Liver (tissue), 3 donors: ENCODE results near the gene CFAP410.

Source experiments
- EGR1 ChIP-seq, 2 donors: IDR thresholded peaks; 2 replicates each; pipeline ENCODE4 v1.6.1; 2016 to 2018; ENCODE audit warnings: antibody characterized with exemption in 2 of 2, low read depth in 2 of 2
- GABPA ChIP-seq, 2 donors: IDR thresholded peaks in 1 of 2; conservative IDR thresholded peaks in 1 of 2; 2 replicates each; pipeline ENCODE4 v1.6.1; 2016; ENCODE audit warnings: antibody characterized with exemption in 2 of 2, mild to moderate bottlenecking in 1 of 2, moderate library complexity in 1 of 2
- HNF4A ChIP-seq, 2 donors: conservative IDR thresholded peaks; 2 replicates each; pipeline ENCODE4 v1.6.1; 2016; ENCODE audit warnings: antibody characterized with exemption in 2 of 2, mild to moderate bottlenecking in 2 of 2
- JUND ChIP-seq, 2 donors: IDR thresholded peaks; 2 replicates each; pipeline ENCODE4 v1.6.1; 2016; ENCODE audit warnings: antibody characterized with exemption in 2 of 2
- NR2F2 ChIP-seq: IDR thresholded peaks from 2 replicates; pipeline ENCODE4 v1.6.1; 2016; ENCODE audit warnings: antibody characterized with exemption
- RAD21 ChIP-seq, 2 donors: IDR thresholded peaks; 2 replicates each; pipeline ENCODE4 v1.6.1; 2016; ENCODE audit warnings: antibody characterized with exemption in 2 of 2, mild to moderate bottlenecking in 2 of 2
- SP1 ChIP-seq: IDR thresholded peaks from 2 replicates; pipeline ENCODE4 v1.6.1; 2018; ENCODE audit warnings: antibody characterized with exemption, mild to moderate bottlenecking
- TAF1 ChIP-seq: conservative IDR thresholded peaks from 2 replicates; pipeline ENCODE4 v1.6.1; 2016; ENCODE audit warnings: antibody characterized with exemption, mild to moderate bottlenecking
- YY1 ChIP-seq: IDR thresholded peaks from 2 replicates; pipeline ENCODE4 v1.6.1; 2016; ENCODE audit warnings: antibody characterized with exemption, mild to moderate bottlenecking
- TF ChIP-seq, protein P1 (sequence below): fragments of 150-350 bp; IDR thresholded peaks from 2 replicates; pipeline ENCODE4 v1.5.1; 2017; ENCODE audit warnings: improper control_type of control experiment, low read depth, low read length; ENCODE audit not compliant: missing input control
- TF ChIP-seq, protein P2 (sequence below): IDR thresholded peaks from 2 replicates; pipeline ENCODE4 v1.6.1; 2016; ENCODE audit warnings: antibody characterized with exemption
- TF ChIP-seq, protein P3 (sequence below): IDR thresholded peaks from 2 replicates; pipeline ENCODE4 v1.6.1; 2016; ENCODE audit warnings: antibody characterized with exemption
- TF ChIP-seq, protein P4 (sequence below): IDR thresholded peaks from 2 replicates; pipeline ENCODE4 v1.6.1; 2016; ENCODE audit warnings: antibody characterized with exemption
- TF ChIP-seq, protein P5 (sequence below): IDR thresholded peaks from 2 replicates; pipeline ENCODE4 v1.6.1; 2016; ENCODE audit warnings: antibody characterized with exemption, mild to moderate bottlenecking
- donor health status: healthy.
- donor health status: healthy.

DNA sequence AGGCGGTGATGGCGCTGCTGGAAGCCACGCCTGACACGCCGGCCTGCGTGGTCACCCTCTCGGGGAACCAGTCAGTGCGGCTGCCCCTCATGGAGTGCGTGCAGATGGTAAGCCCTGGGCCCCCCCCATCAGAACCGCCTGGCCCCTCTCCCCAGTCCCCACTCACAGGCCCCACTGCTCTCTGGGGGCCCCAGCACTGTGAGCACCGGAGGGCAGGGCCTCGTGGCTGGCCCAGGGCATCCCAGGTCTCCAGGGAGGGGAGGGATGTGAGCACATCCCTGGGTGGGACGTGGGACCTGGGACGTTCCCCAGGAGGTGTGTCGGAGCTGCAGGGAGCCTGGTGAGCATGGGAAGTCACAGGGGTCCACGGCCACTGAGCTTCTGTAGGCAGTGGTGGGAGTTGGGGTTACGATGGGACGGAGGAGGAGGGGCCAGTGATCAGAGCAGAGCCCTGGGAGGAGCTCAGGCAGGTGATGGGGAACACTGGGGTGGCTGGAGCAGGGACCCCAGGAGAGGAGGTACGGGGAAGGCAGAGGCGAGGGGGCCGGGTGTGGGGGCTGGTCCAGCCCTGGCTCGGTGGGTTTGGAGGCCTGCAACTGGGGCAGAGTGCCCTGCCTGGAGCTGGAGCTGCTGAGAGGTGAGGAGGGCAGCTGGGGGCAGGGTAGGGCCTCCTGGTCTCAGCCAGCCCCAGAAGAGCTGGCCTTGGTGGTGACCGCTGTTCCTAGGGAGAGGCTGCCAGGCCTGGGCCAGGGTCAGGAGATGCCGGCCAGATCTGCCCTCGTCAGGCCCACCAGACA lies 20.5 kb downstream of the CFAP410 start:
- TF ChIP-seq, protein P1, sequence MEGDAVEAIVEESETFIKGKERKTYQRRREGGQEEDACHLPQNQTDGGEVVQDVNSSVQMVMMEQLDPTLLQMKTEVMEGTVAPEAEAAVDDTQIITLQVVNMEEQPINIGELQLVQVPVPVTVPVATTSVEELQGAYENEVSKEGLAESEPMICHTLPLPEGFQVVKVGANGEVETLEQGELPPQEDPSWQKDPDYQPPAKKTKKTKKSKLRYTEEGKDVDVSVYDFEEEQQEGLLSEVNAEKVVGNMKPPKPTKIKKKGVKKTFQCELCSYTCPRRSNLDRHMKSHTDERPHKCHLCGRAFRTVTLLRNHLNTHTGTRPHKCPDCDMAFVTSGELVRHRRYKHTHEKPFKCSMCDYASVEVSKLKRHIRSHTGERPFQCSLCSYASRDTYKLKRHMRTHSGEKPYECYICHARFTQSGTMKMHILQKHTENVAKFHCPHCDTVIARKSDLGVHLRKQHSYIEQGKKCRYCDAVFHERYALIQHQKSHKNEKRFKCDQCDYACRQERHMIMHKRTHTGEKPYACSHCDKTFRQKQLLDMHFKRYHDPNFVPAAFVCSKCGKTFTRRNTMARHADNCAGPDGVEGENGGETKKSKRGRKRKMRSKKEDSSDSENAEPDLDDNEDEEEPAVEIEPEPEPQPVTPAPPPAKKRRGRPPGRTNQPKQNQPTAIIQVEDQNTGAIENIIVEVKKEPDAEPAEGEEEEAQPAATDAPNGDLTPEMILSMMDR: no peak
- TF ChIP-seq EGR1 (IDR thresholded peaks at IDR 0.05; ENCODE audit: low read depth in 2 of 2) (no peak), TAF1 (no peak), RAD21 (IDR thresholded peaks at IDR 0.05) (no peak), NR2F2 (no peak), YY1 (no peak), JUND (IDR thresholded peaks at IDR 0.05) (no peak), SP1 (no peak), HNF4A (conservative IDR thresholded peaks at IDR 0.05) (no peak), GABPA (IDR thresholded peaks at IDR 0.05 in 1 of 2, conservative IDR thresholded peaks at IDR 0.05 in 1 of 2) (no peak)
- TF ChIP-seq, protein P2, sequence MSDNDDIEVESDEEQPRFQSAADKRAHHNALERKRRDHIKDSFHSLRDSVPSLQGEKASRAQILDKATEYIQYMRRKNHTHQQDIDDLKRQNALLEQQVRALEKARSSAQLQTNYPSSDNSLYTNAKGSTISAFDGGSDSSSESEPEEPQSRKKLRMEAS: no peak
- TF ChIP-seq, protein P3, sequence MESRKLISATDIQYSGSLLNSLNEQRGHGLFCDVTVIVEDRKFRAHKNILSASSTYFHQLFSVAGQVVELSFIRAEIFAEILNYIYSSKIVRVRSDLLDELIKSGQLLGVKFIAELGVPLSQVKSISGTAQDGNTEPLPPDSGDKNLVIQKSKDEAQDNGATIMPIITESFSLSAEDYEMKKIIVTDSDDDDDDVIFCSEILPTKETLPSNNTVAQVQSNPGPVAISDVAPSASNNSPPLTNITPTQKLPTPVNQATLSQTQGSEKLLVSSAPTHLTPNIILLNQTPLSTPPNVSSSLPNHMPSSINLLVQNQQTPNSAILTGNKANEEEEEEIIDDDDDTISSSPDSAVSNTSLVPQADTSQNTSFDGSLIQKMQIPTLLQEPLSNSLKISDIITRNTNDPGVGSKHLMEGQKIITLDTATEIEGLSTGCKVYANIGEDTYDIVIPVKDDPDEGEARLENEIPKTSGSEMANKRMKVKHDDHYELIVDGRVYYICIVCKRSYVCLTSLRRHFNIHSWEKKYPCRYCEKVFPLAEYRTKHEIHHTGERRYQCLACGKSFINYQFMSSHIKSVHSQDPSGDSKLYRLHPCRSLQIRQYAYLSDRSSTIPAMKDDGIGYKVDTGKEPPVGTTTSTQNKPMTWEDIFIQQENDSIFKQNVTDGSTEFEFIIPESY: no peak
- TF ChIP-seq, protein P4, sequence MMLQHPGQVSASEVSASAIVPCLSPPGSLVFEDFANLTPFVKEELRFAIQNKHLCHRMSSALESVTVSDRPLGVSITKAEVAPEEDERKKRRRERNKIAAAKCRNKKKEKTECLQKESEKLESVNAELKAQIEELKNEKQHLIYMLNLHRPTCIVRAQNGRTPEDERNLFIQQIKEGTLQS: no peak
- TF ChIP-seq, protein P5, sequence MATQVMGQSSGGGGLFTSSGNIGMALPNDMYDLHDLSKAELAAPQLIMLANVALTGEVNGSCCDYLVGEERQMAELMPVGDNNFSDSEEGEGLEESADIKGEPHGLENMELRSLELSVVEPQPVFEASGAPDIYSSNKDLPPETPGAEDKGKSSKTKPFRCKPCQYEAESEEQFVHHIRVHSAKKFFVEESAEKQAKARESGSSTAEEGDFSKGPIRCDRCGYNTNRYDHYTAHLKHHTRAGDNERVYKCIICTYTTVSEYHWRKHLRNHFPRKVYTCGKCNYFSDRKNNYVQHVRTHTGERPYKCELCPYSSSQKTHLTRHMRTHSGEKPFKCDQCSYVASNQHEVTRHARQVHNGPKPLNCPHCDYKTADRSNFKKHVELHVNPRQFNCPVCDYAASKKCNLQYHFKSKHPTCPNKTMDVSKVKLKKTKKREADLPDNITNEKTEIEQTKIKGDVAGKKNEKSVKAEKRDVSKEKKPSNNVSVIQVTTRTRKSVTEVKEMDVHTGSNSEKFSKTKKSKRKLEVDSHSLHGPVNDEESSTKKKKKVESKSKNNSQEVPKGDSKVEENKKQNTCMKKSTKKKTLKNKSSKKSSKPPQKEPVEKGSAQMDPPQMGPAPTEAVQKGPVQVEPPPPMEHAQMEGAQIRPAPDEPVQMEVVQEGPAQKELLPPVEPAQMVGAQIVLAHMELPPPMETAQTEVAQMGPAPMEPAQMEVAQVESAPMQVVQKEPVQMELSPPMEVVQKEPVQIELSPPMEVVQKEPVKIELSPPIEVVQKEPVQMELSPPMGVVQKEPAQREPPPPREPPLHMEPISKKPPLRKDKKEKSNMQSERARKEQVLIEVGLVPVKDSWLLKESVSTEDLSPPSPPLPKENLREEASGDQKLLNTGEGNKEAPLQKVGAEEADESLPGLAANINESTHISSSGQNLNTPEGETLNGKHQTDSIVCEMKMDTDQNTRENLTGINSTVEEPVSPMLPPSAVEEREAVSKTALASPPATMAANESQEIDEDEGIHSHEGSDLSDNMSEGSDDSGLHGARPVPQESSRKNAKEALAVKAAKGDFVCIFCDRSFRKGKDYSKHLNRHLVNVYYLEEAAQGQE: no peak
